Activated naive CD8-positive, alpha-beta T cell (primary cell): Measurements from ENCODE around the gene VDAC1.
A peak's percentile ranks its signal among the peaks of the same experiment; 100 is the strongest.

ENCODE experiments used
- H3K27ac Mint-ChIP-seq: one replicate; pipeline ENCODE4 v1.8.0; 2021; ENCODE audit warnings: mixed read lengths
- H3K27me3 Mint-ChIP-seq: one replicate; pipeline ENCODE4 v1.8.0; 2021; ENCODE audit warnings: mixed read lengths
- H3K36me3 Mint-ChIP-seq: one replicate; pipeline ENCODE4 v1.8.0; 2021; ENCODE audit warnings: mixed read lengths
- H3K4me1 Mint-ChIP-seq: one replicate; pipeline ENCODE4 v1.8.0; 2021; ENCODE audit warnings: low read depth, mixed read lengths
- H3K4me3 Mint-ChIP-seq: one replicate; pipeline ENCODE4 v1.8.0; 2021; ENCODE audit warnings: mild to moderate bottlenecking, mixed read lengths
- H3K9me3 Mint-ChIP-seq: one replicate; pipeline ENCODE4 v1.8.0; 2021; ENCODE audit warnings: low read depth, mixed read lengths

Gene VDAC1, protein sequence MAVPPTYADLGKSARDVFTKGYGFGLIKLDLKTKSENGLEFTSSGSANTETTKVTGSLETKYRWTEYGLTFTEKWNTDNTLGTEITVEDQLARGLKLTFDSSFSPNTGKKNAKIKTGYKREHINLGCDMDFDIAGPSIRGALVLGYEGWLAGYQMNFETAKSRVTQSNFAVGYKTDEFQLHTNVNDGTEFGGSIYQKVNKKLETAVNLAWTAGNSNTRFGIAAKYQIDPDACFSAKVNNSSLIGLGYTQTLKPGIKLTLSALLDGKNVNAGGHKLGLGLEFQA

DNA sequence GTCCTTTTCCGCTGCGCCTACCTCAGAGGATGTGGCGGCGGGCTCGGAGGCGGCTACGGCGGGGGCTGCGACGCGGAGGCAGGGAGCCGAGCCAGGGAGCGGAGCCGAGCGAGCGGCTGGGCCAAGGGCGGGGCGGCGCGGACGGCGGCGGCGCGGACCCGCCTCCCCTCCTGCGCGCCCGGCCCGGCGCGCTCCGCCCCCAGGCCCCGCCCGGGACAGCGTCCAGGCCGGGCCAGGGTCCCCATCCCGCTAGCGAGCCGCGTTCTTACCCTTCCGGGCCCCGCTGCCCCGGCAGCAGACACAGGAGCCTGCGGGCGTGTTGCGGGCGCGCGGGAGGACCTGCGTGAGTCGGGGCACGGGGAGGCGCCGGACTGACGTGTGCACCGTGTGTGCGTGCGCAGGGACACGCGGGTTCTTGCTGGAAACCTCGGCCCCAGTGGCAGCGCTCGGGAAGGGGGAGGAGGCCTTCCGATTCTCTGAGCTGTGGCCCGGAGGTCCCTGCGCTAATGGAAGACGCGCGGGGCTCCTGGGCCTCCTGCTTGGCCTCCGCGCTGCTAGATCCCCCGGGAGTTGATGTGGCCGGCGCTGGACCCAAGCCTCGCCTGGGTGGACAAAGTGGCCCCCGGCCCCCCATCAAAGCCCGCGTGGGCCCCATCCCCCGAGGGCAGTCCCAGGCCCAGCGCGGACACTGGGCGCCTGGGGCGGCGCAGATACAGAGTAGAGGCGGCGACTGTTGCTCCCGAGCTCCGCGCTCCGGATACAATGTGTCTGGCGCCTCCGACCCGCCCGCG, at the start of gene VDAC1:
Gene VDAC1, minus strand, starts transcription at position 350 of the 791 bp plus-strand sequence. CDS start 11,963 bp downstream, outside the sequence.
- Mint-ChIP-seq H3K27me3 (no peaks in the 10 kb centered on the region), H3K36me3 (peaks cover 6% of the 10 kb centered on the region), H3K4me1 (peaks cover 45% of the 10 kb centered on the region), H3K9me3 (no peaks in the 10 kb centered on the region), H3K4me3 (peak within 1 kb of the TSS; percentile 96), H3K27ac (peak within 1 kb of the TSS; percentile 98)

DNA sequence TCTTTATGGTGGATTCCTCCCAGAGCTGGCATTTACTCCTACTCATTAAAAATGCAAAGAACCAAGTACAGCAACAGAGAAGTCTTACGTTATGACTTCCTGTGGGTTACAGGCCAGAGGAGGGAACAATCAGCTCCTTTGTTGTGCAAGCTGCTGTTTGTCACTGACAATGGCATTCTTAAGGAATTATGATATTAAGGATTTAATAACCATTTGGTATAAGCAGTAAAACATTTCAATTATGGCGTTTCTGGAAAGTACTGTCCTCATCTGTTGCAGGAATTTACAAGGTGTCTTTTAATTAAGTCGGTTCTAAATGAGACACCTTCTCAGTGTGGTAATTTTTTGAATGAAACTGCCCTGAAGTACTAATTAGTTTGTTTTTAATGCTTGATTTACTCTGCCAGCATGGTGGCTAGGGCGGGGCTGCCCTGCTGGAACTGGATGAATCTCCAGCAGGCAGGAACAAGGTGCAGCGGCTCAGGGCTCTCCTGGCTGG, 49.1 kb upstream of the VDAC1 start:
- H3K4me1 Mint-ChIP-seq, result peaks cover 47% of the 10 kb centered on the region
- H3K27ac Mint-ChIP-seq, result peak overlapping the region; percentile 74
- H3K36me3 Mint-ChIP-seq, result no peaks in the 10 kb centered on the region
- H3K27me3 Mint-ChIP-seq, result no peaks in the 10 kb centered on the region
- H3K9me3 Mint-ChIP-seq, result no peaks in the 10 kb centered on the region
- H3K4me3 Mint-ChIP-seq, result peak overlapping the region; percentile 39

- no peaks in the 10 kb centered on the region for H3K27me3 Mint-ChIP-seq
- no peaks in the 10 kb centered on the region for H3K36me3 Mint-ChIP-seq
- H3K27ac Mint-ChIP-seq, result peak overlapping the region; percentile 74
- H3K9me3 Mint-ChIP-seq, result no peaks in the 10 kb centered on the region
- peak overlapping the region; percentile 39 for H3K4me3 Mint-ChIP-seq
- peaks cover 46% of the 10 kb centered on the region for H3K4me1 Mint-ChIP-seq
Measured at GRCh38 chr5:134053314-134053839, 48.6 kb upstream of the VDAC1 start.

GRCh38 chr5:134051305-134051704, 46.5 kb upstream of the VDAC1 start:
- Mint-ChIP-seq H3K4me1 (peaks cover 53% of the 10 kb centered on the region), H3K27ac (peak overlapping the region; percentile 54), H3K9me3 (no peaks in the 10 kb centered on the region), H3K36me3 (no peaks in the 10 kb centered on the region), H3K4me3 (peak overlapping the region; percentile 9), H3K27me3 (no peaks in the 10 kb centered on the region)

DNA sequence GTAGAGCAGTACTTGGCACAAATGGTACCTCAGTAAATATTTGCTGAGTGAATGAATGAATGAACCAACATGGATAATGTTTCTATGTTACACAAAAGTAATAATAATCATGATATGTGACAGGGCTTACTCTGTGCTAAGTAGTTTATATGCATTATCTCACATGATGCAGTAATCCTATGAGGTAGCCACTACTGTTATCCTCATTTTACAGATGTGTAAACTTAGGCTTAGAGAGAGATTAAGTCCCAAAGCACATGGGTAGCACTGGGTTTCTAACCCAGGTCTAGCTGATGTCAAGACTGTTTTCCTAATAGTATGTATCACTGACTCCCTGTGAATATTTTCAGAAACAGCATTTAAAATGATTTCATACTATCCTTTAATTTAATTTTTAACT, 44.1 kb upstream of the VDAC1 start:
- H3K27me3 Mint-ChIP-seq, result no peaks in the 10 kb centered on the region

GRCh38 chr5:134047687-134048056, 42.9 kb upstream of the VDAC1 start:
- Mint-ChIP-seq H3K36me3 (no peaks in the 10 kb centered on the region), H3K27ac (no peak overlapping the region), H3K4me1 (peaks cover 47% of the 10 kb centered on the region), H3K4me3 (no peak overlapping the region), H3K27me3 (no peaks in the 10 kb centered on the region), H3K9me3 (no peaks in the 10 kb centered on the region)

More for the DNA sequence above, 44.1 kb upstream of the VDAC1 start:
- no peaks in the 10 kb centered on the region for H3K9me3 Mint-ChIP-seq
- peaks cover 47% of the 10 kb centered on the region for H3K4me1 Mint-ChIP-seq
- no peak overlapping the region for H3K4me3 Mint-ChIP-seq
- H3K36me3 Mint-ChIP-seq, result no peaks in the 10 kb centered on the region
- H3K27ac Mint-ChIP-seq, result no peak overlapping the region

- H3K27me3 Mint-ChIP-seq, result no peaks in the 10 kb centered on the region
- H3K9me3 Mint-ChIP-seq, result no peaks in the 10 kb centered on the region
- H3K27ac Mint-ChIP-seq, result no peak overlapping the region
- H3K4me1 Mint-ChIP-seq, result peaks cover 47% of the 10 kb centered on the region
- no peak overlapping the region for H3K4me3 Mint-ChIP-seq
- no peaks in the 10 kb centered on the region for H3K36me3 Mint-ChIP-seq
Measured at GRCh38 chr5:134046801-134047686, 42.3 kb upstream of the VDAC1 start.

- no peak overlapping the region for H3K4me3 Mint-ChIP-seq
- H3K27ac Mint-ChIP-seq, result no peak overlapping the region
- peaks cover 48% of the 10 kb centered on the region for H3K4me1 Mint-ChIP-seq
- H3K36me3 Mint-ChIP-seq, result no peaks in the 10 kb centered on the region
- no peaks in the 10 kb centered on the region for H3K27me3 Mint-ChIP-seq
- no peaks in the 10 kb centered on the region for H3K9me3 Mint-ChIP-seq
Measured at GRCh38 chr5:134046330-134046729, 41.6 kb upstream of the VDAC1 start.

DNA sequence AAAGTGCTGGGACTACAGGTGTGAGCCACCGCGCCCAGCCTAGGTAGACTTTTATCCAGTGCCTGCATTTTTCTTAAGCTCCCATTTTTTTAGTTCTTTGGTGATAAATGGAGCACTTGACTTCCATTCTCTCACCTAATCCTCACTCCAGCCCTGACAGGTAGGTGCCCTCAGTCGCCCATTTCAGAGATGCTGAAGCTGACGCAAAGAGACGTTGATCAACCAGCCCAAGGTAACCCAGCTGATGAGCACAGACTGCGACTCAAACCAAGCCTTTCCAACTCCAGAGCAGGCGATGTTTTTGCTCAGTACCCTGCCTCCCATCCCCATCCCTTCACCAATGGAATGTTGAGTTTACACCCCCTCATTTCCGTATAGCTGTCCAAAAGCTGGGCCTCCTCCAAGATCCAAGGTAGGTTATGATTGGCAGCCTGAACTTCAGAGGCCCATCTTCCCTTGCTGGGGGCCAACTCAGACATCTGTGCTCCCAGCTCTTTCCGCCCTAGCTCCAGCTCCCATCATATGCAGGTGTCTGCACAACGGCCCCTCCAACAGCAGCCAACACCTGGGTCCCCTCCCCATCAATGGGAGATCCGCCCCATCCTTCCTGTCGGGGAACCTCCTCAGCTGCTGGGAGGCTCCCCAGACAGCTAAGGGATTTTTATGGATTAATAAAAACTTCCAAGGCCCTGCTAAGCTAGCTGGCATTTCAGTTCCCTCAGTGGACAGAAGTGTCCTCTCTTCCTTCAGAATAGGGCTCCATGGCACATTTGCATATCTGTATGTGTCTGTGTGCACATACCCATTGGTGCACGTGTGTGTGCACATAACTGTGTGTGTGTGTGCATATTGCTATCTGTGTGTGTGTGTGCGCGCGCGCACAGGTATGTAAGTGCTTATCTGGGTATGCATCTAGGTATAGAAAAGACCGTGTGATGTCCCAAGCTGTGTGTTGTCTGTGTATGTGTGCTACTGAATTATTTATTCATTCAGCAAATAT, 39.3 kb upstream of the VDAC1 start:
- Mint-ChIP-seq H3K4me1 (peaks cover 56% of the 10 kb centered on the region), H3K4me3 (no peak overlapping the region), H3K9me3 (no peaks in the 10 kb centered on the region), H3K36me3 (no peaks in the 10 kb centered on the region), H3K27ac (no peak overlapping the region), H3K27me3 (no peaks in the 10 kb centered on the region)

DNA sequence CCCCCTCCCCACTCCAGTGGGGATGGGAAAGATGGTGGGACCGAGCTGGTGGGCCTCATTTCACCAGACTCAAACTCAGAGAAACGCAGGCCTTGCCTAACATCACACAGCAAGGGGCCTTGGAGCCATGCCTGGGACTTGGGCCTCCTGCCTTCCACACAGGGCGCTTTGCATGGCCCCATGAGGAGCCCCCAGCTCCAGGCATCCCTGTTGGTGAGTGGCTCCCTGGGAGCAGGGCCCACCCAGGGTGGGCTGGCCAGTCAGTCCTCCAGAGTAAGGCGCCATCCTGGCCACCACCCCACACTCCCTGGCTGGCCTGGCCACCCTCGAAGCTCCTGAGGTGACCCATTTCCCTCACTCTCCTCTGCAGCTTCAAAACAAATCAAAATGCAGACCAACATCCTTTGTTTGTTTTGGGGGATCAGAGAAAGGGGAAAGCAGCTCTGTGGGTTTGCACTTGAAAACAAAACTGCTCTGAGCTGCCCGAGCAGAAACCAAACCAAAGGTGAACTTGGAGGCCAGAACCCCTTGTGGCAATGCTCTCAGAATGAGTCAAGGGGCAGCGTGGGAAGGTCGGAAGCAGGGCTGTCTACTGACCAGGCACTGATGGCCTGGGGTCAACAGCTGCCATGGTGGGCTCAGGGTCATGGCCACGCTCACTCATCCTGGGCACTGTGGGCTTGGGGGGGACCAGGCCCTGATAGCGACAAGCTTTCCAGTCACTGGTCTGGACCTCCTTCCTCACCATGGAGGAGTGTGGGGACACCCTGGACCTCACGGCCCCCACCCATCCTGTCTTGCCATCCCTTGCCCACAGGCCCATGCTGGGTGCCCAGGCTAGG, 37.0 kb upstream of the VDAC1 start:
- H3K27ac Mint-ChIP-seq, result no peak overlapping the region
- no peaks in the 10 kb centered on the region for H3K36me3 Mint-ChIP-seq
- no peaks in the 10 kb centered on the region for H3K27me3 Mint-ChIP-seq
- no peaks in the 10 kb centered on the region for H3K9me3 Mint-ChIP-seq
- peaks cover 61% of the 10 kb centered on the region for H3K4me1 Mint-ChIP-seq
- H3K4me3 Mint-ChIP-seq, result no peak overlapping the region

- Mint-ChIP-seq H3K36me3 (no peaks in the 10 kb centered on the region), H3K27ac (no peak overlapping the region), H3K4me3 (no peak overlapping the region), H3K27me3 (no peaks in the 10 kb centered on the region), H3K4me1 (peaks cover 50% of the 10 kb centered on the region), H3K9me3 (no peaks in the 10 kb centered on the region)
Measured at GRCh38 chr5:134038138-134038537, 33.4 kb upstream of the VDAC1 start.

- H3K27ac Mint-ChIP-seq, result no peak overlapping the region
- H3K36me3 Mint-ChIP-seq, result no peaks in the 10 kb centered on the region
- peaks cover 40% of the 10 kb centered on the region for H3K4me1 Mint-ChIP-seq
- no peaks in the 10 kb centered on the region for H3K27me3 Mint-ChIP-seq
- no peaks in the 10 kb centered on the region for H3K9me3 Mint-ChIP-seq
- H3K4me3 Mint-ChIP-seq, result no peak overlapping the region
Measured at GRCh38 chr5:134037160-134037559, 32.4 kb upstream of the VDAC1 start.

- Mint-ChIP-seq H3K4me1 (peaks cover 18% of the 10 kb centered on the region), H3K27ac (no peak overlapping the region), H3K36me3 (no peaks in the 10 kb centered on the region)
Measured at GRCh38 chr5:134034326-134034725, 29.6 kb upstream of the VDAC1 start.

More at GRCh38 chr5:134034326-134034725, 29.6 kb upstream of the VDAC1 start:
- H3K9me3 Mint-ChIP-seq, result no peaks in the 10 kb centered on the region
- no peak overlapping the region for H3K4me3 Mint-ChIP-seq
- H3K27me3 Mint-ChIP-seq, result no peaks in the 10 kb centered on the region
